T-helper 1 cell treated with Interleukin-12 subunit alpha and Interleukin-12 subunit beta and Interleukin-4 antibody, amounts not matched to agents 30 μg/mL and 1 μg/mL, for 36 hours (primary cell): Measurements from ENCODE around the gene USP5.
A peak's percentile ranks its signal among the peaks of the same experiment; 100 is the strongest.

Experiments used
- H3K27ac Mint-ChIP-seq: one replicate; pipeline ENCODE4 v1.8.0; 2021; ENCODE audit warnings: mild to moderate bottlenecking, mixed read lengths
- H3K27me3 Mint-ChIP-seq: one replicate; pipeline ENCODE4 v1.8.0; 2021; ENCODE audit warnings: low read depth, mixed read lengths
- H3K36me3 Mint-ChIP-seq: one replicate; pipeline ENCODE4 v1.8.0; 2021; ENCODE audit warnings: low read depth, mixed read lengths
- H3K4me1 Mint-ChIP-seq: one replicate; pipeline ENCODE4 v1.8.0; 2021; ENCODE audit warnings: low read depth, mixed read lengths
- H3K4me3 Mint-ChIP-seq: one replicate; pipeline ENCODE4 v1.8.0; 2021; ENCODE audit warnings: mild to moderate bottlenecking, moderate library complexity, mixed read lengths
- H3K9me3 Mint-ChIP-seq: one replicate; pipeline ENCODE4 v1.8.0; 2021; ENCODE audit warnings: mixed read lengths

Gene USP5

DNA sequence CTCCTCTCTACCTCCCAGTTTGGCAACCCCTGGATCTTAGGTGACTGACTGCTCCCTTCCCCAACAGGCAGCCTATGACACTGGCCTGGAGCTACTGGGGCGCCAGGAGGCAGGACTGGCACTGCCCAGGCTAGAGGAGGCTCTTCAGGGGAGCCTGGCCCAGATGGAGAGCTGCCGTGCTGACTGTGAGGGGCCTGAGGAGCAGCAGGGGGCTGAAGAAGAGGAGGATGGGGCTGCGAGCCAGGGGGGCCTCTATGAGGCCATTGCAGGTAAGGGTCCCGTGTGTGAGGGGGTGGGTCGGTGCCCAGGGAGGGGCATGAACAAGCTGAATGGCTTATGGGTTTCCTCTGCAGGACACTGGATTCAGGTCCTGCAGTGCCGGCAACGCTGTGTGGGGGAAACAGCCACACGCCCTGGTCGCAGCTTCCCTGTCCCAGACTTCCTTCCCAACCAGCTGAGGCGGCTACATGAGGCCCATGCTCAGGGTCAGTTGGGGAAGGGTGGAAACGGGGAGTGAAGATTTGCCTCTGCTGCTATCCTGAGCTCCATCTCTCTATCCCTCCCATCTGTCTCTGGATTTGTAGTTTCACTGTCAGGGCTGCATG lies 21.6 kb upstream of the USP5 start:
- H3K4me3 Mint-ChIP-seq = peak overlapping the region; percentile 32
- no peak overlapping the region for H3K27ac Mint-ChIP-seq
- H3K27me3 Mint-ChIP-seq = peaks cover 46% of the 10 kb centered on the region
- H3K9me3 Mint-ChIP-seq = no peaks in the 10 kb centered on the region
- H3K4me1 Mint-ChIP-seq = peaks cover 19% of the 10 kb centered on the region
- no peaks in the 10 kb centered on the region for H3K36me3 Mint-ChIP-seq

DNA sequence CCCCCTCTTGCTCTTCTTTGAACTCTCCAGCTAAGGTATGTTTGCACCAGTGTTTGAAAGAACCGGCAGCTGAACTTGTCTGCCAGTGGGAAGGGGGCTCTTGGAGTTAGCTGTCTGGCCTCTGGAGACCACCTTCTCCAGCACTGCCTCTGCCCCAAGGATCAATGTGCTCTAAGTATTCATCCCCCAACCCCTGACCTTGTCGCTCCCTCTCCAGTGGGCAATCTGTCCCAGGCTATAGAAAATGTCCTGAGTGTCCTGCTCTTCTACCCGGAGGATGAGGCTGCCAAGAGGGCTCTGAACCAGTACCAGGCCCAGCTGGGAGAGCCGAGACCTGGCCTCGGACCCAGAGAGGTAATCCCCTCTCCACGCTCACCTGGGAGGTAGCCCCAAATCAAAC lies 21.0 kb upstream of the USP5 start:
- Mint-ChIP-seq H3K36me3 (no peaks in the 10 kb centered on the region), H3K4me3 (peak overlapping the region; percentile 9), H3K27me3 (peaks cover 41% of the 10 kb centered on the region), H3K9me3 (no peaks in the 10 kb centered on the region), H3K27ac (no peak overlapping the region), H3K4me1 (peaks cover 19% of the 10 kb centered on the region)

DNA sequence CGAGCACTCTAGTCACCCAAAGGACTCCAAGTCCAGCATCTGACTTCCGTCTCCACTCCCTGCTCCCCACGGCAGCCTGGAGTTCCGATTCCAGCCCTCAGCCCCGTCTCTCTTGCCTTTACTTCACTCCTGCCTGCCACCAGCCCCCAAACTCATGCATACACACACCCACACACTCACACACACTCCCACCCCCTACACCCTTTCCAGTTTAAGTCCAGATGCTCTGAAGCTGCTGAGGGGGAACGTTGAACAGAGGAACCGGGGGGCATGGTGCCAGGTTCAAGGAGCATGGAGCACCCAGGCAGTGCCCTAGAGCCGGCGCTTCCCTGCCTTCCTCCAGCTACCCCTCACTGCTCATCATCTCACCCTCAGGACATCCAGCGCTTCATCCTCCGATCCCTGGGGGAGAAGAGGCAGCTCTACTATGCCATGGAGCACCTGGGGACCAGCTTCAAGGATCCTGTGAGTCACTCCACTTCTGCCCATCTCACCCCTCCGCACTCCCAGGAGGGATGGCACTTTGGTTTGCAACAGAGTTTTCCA lies 20.4 kb upstream of the USP5 start:
- peaks cover 19% of the 10 kb centered on the region for H3K4me1 Mint-ChIP-seq
- no peaks in the 10 kb centered on the region for H3K9me3 Mint-ChIP-seq
- H3K36me3 Mint-ChIP-seq = no peaks in the 10 kb centered on the region
- H3K27ac Mint-ChIP-seq = no peak overlapping the region
- H3K27me3 Mint-ChIP-seq = peaks cover 36% of the 10 kb centered on the region
- H3K4me3 Mint-ChIP-seq = no peak overlapping the region

DNA sequence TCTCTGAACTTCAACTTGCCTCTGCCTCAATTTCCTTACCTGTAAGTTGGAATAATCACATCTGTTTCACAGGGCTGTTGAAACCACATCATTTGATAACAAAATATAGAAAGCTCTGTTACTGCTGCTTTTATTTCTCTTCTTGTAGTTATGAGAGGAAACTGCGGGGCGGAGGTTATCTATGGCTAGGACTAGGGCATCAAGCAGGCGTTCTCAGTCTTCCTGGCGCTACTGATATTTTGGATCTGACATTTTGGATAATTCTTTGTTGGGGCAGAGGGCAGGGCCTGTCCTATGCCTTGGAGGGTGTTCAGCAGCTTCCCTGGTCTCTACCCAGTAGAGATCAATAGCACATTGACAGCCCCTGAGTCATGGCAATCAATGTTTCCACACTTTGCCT lies 19.8 kb upstream of the USP5 start:
- peaks cover 19% of the 10 kb centered on the region for H3K4me1 Mint-ChIP-seq
- H3K9me3 Mint-ChIP-seq = no peaks in the 10 kb centered on the region
- peaks cover 30% of the 10 kb centered on the region for H3K27me3 Mint-ChIP-seq
- H3K27ac Mint-ChIP-seq = no peak overlapping the region
- H3K4me3 Mint-ChIP-seq = no peak overlapping the region
- no peaks in the 10 kb centered on the region for H3K36me3 Mint-ChIP-seq

DNA sequence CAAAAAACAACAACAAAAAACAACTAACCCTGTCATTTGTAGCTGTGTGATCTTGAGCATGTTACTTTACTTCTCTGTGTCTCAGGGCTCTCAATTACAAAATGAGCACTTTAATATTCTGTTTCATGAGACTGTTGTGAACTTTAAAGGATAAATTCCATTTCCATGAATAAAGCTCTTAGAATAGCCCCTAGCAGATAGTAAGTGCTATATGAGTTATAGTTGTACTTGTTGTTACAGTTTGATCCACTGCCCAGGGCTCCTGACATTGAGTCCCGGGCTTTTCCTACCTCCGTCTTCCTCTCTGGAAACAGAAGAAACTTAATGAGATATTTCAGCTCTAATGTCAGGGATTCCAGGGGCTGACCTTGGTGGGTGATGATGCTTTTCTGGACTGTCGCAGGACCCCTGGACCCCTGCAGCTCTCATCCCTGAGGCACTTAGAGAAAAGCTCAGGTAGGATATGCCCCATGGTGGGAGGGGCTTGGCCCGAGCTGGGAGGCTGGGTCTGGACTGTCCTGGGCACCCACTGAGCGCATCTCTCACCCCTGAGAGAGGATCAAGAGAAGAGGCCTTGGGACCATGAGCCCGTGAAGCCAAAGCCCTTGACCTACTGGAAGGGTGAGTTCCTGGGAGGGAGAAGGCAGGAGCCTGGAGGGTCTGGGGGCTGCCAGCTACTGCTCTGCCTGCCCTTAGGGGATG lies 18.6 kb upstream of the USP5 start:
- Mint-ChIP-seq H3K36me3 (no peaks in the 10 kb centered on the region), H3K9me3 (no peaks in the 10 kb centered on the region), H3K27me3 (peaks cover 21% of the 10 kb centered on the region), H3K4me1 (peaks cover 12% of the 10 kb centered on the region), H3K4me3 (no peak overlapping the region), H3K27ac (no peak overlapping the region)

DNA sequence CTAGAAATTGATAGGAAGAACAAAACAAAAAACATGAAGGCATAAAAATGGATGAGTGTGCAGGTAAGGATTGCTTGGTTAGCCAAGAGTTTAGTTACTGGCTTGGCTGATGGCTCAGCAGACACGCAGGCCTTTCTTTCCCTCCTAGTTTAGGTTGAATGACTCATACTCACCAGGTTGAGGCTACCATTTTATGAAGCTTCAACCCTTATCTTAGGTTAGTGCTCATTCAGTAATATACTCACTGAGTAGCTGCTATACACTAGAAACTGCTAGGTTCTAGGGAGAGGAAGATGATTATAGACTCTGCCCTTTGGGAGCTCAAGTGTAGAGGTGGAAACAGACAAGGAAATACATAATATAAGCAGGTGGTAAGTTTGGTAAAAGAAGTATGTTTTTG lies 17.7 kb upstream of the USP5 start:
- Mint-ChIP-seq H3K9me3 (no peaks in the 10 kb centered on the region), H3K4me1 (peaks cover 7% of the 10 kb centered on the region), H3K27me3 (peaks cover 16% of the 10 kb centered on the region), H3K4me3 (no peak overlapping the region), H3K27ac (no peak overlapping the region), H3K36me3 (no peaks in the 10 kb centered on the region)

DNA sequence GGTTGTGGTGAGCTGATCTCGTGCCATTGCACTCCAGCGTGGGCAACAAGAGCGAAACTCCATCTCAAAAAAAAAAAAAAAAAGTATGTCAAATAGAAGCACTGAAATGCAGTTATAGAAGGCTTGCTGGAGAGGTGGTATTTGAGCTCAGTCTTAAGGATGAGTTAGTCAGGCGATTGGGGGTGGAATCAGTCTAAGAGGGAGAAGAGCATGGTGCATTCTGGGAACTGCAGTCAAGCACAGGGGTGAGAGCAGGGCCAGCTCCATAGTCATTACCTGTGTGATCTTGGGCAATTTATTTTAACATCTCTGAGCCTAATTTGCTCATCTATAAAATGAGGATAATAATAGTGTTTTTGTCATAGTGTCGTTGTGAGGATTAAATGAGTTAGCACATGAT lies 17.1 kb upstream of the USP5 start:
- Mint-ChIP-seq H3K27ac (no peak overlapping the region), H3K27me3 (peaks cover 9% of the 10 kb centered on the region), H3K4me3 (no peak overlapping the region), H3K36me3 (no peaks in the 10 kb centered on the region), H3K4me1 (peaks cover 4% of the 10 kb centered on the region), H3K9me3 (no peaks in the 10 kb centered on the region)

DNA sequence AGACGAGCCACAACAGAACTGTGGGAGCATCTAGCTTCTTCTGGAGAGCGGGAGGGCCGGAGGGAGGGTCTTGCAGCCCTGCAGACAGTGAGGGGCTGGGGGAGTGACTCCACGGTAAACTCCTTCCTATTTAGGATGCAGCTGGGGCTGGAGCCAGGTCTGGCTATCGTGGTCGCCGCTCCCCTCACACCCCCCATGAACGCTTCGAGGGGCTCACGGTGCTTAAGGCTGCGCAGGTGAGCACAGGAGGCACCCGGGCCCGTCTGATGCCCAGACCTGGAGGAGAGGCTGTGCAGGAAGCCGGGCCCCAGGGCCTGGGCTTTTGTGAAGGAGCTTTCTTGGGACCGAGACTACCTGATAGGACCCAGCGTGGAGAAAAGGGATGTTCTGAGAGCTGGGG lies 15.1 kb upstream of the USP5 start:
- Mint-ChIP-seq H3K4me3 (no peak overlapping the region), H3K4me1 (peaks cover 4% of the 10 kb centered on the region), H3K27ac (no peak overlapping the region), H3K36me3 (no peaks in the 10 kb centered on the region), H3K9me3 (no peaks in the 10 kb centered on the region), H3K27me3 (no peaks in the 10 kb centered on the region)

DNA sequence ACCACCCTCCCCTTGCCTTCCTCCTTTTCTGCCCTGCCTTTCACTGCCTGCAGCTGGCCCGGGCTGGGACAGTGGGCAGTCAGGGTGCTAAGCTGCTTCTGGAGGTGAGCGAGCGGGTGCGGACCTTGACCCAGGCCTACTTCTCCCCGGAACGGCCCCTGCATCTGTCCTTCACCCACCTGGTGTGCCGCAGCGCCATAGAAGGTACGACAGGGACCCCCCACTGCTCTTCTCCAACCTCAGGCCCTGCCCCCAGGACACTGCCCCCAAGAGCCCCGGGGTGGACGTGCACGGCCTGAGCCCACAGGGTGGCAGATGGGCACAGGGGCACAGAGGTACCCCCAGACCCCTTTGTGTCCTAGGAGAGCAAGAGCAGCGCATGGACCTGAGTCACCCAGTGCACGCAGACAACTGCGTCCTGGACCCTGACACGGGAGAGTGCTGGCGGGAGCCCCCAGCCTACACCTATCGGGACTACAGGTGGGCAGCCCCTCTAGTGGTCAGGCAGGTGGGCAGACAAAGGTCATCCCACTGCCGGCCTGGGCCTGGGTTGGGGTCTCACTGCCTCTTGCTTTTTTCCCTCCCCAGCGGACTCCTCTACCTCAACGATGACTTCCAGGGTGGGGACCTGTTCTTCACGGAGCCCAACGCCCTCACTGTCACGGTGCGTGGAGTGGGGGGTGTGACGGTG lies 14.4 kb upstream of the USP5 start:
- Mint-ChIP-seq H3K27me3 (no peaks in the 10 kb centered on the region), H3K27ac (no peak overlapping the region), H3K9me3 (no peaks in the 10 kb centered on the region), H3K36me3 (no peaks in the 10 kb centered on the region), H3K4me3 (no peak overlapping the region), H3K4me1 (peaks cover 4% of the 10 kb centered on the region)

DNA sequence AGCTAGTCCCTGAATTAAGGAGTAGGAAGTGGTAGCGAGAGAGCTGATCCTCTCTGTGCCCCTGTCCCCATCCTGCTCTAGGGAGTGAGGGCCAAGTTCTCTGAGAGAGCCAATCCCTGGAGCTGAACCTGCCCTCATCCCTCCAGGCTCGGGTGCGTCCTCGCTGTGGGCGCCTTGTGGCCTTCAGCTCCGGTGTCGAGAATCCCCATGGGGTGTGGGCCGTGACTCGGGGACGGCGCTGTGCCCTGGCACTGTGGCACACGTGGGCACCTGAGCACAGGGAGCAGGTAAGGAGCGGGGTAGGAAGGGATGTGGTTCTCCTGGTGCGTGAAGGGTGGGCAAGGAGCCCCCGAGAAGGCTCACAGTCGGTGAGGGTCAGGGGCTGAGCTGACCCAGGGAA lies 13.1 kb upstream of the USP5 start:
- peaks cover 4% of the 10 kb centered on the region for H3K4me1 Mint-ChIP-seq
- H3K27me3 Mint-ChIP-seq = no peaks in the 10 kb centered on the region
- no peaks in the 10 kb centered on the region for H3K9me3 Mint-ChIP-seq
- no peak overlapping the region for H3K4me3 Mint-ChIP-seq
- H3K36me3 Mint-ChIP-seq = no peaks in the 10 kb centered on the region
- no peak overlapping the region for H3K27ac Mint-ChIP-seq

DNA sequence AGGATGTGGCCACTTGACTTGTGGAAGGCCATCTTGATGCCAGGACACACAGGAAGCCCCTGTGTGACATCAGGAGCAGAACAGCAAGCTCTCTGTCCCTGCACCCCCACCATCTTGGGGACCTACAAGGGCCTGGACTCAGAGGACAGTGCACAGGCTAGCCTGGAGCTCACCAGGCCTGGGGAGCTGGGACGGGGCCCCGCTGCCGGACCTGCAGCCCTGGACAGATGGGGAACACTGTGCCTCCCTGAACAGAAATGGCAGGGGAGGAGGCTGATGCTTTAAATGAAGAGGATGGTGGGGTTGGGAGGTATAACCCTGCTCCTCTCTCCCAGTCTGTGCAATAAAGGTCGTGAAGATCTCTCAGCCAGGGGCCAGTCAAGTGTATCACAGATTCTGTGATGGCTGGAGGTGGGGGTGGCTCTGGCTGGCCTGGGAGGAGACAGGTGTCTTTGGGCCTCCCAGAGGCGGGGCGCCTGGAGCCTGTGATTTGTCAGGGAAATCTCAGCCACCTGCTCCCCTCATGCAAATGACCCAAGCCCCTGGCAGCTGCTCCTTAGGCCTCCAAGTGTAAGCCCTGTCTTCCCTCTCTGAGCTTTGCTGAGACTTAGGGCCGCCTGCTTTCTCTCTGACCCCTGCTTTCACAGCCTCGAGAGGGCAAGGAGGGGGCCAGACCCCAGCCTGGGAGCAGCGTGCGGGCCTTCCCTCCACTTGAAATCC lies 12.3 kb upstream of the USP5 start:
- Mint-ChIP-seq H3K36me3 (no peaks in the 10 kb centered on the region), H3K27me3 (no peaks in the 10 kb centered on the region), H3K4me1 (peaks cover 2% of the 10 kb centered on the region), H3K27ac (no peak overlapping the region), H3K9me3 (no peaks in the 10 kb centered on the region), H3K4me3 (no peak overlapping the region)

DNA sequence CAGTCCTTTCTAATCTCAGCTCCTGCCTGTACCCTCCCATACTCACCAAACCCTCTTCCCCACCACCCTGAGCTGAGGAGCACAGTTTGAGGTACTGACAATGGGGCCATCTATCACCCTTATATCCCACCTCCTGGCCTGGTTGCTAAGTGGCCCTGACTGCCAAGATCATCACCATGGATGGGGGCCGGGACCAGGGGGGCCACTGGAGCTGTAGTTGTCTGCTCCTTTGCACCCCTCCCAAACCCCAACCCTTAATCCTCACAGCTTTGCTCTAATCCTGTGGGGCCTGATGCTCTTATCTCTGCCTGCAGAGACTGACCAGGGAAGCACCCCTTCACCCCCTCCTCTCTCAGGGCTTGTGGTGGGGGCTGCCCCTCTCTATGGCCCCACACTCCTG lies 11.6 kb upstream of the USP5 start:
- H3K27me3 Mint-ChIP-seq = no peaks in the 10 kb centered on the region
- H3K9me3 Mint-ChIP-seq = no peaks in the 10 kb centered on the region
- H3K27ac Mint-ChIP-seq = no peak overlapping the region
- peaks cover 5% of the 10 kb centered on the region for H3K36me3 Mint-ChIP-seq
- no peak overlapping the region for H3K4me3 Mint-ChIP-seq
- peaks cover 2% of the 10 kb centered on the region for H3K4me1 Mint-ChIP-seq

DNA sequence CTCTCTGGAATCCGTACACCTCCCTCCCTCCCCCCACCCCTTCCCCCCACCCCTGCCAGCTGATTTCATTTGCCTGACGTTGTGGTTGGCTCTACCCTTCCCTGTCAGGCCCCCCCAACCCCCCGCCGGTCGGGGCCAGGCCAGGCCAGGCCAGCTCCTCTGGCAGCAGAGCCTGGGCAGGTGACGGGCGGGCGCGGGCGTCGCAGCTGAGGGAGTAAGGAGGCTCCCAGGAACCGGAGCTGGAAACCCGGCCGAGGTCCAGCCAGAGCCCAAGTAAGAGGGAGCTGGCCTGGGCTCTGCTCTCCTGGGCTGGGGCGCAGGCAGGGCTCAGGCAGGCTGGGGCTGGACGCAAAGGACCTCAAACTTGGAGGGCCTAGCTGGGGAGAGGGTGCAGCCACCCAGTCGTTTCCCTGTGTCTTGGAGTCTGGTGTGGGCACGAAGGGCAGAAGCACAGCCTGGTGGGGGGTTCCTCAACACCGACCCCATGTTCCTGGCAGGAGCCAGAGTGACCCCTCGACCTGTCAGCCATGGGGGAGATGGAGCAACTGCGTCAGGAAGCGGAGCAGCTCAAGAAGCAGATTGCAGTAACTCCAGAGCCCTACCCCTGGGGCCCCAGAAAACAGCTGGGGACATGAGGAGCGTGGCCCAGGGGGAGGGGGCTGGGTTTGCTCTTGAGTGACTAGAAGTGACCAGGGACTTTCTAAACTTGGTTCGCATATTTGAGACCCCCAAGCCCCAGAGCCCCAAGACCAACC lies 11.0 kb upstream of the USP5 start, which contains the start of gene GNB3:
TSS of gene GNB3 (plus strand) at position 165 of the 755 bp plus-strand sequence. CDS start at position 528, 363 bp downstream.
- H3K4me3 Mint-ChIP-seq = no peak within 1 kb of the TSS
- no peaks in the 10 kb centered on the region for H3K4me1 Mint-ChIP-seq
- H3K9me3 Mint-ChIP-seq = no peaks in the 10 kb centered on the region
- H3K27ac Mint-ChIP-seq = no peak within 1 kb of the TSS
- peaks cover 5% of the 10 kb centered on the region for H3K36me3 Mint-ChIP-seq
- no peaks in the 10 kb centered on the region for H3K27me3 Mint-ChIP-seq

DNA sequence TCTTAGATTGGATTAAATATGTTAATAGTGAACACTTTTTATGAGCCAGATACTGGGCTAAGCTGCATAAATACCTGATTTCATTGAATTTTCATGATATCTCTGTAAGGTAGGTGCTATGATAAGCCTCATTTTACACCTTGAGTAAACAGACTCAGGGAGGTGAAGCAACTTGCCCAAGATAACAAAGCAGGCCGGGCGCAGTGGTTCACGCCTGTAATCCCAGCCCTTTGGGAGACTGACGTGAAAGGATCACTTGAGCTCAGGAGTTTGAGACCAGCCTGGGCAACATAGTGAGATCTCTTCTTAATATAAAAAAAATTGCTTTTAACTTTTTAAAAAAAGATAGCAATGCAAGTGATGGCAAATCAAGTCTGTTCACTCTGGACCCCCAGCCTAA lies 9.9 kb upstream of the USP5 start:
- Mint-ChIP-seq H3K36me3 (peaks cover 10% of the 10 kb centered on the region), H3K4me1 (no peaks in the 10 kb centered on the region), H3K4me3 (no peak overlapping the region), H3K27me3 (no peaks in the 10 kb centered on the region), H3K27ac (no peak overlapping the region), H3K9me3 (no peaks in the 10 kb centered on the region)
